Activated T-helper 2 cell treated with anti-CD3 and anti-CD28 coated beads, Interferon-gamma antibody, Interleukin-2, Interleukin-4, amounts not matched to agents 10 μg/mL and 5 μg/mL and 100 μg/mL, durations not matched to agents 14 hours and 24 hours and 36 hours (primary cell): ENCODE results near the gene ZNF280A. TPM values are rescaled to one million over a fixed set of nuclear protein-coding genes. Genes with fewer than 3 reads are reported as not detected.

ENCODE experiments used
- DNase-seq: peaks from one replicate; pipeline ENCODE4 v3.0.0; 2021; ENCODE audit warnings: low spot score
- H3K27ac Mint-ChIP-seq: one replicate; pipeline ENCODE4 v1.8.0; 2021; ENCODE audit warnings: mixed read lengths
- H3K27me3 Mint-ChIP-seq: one replicate; pipeline ENCODE4 v1.8.0; 2021; ENCODE audit warnings: low read depth, mixed read lengths
- H3K36me3 Mint-ChIP-seq: one replicate; pipeline ENCODE4 v1.8.0; 2021; ENCODE audit warnings: low read depth, mixed read lengths
- H3K4me1 Mint-ChIP-seq: one replicate; pipeline ENCODE4 v1.8.0; 2021; ENCODE audit warnings: low read depth, mixed read lengths
- H3K4me3 Mint-ChIP-seq: one replicate; pipeline ENCODE4 v1.8.0; 2021; ENCODE audit warnings: low read depth, mild to moderate bottlenecking, moderate library complexity, mixed read lengths
- H3K9me3 Mint-ChIP-seq: one replicate; pipeline ENCODE4 v1.8.0; 2021; ENCODE audit warnings: mixed read lengths
- intact Hi-C: fragments of 100-400 bp; cut with micrococcal nuclease; formaldehyde crosslinking; loops from one replicate; pipeline ENCODE4 v1.15.1; 2023
- total RNA-seq: library from RNA; stranded (reverse); gene quantifications from 2 replicates; pipeline ENCODE4 v1.2.3, GENCODE V29; 2022

The ZNF280A gene
- total RNA-seq, 1 donor from 2014 or later: not detected

- intact Hi-C loops: no loop called here
- Mint-ChIP-seq H3K4me1 (peaks cover 2% of the 10 kb centered on the region), H3K9me3 (no peaks in the 10 kb centered on the region), H3K27me3 (peaks cover 13% of the 10 kb centered on the region), H3K36me3 (no peaks in the 10 kb centered on the region), H3K27ac (no peak overlapping the region), H3K4me3 (no peak overlapping the region)
- DNase-seq: no peak
These were observed 32.6 kb upstream of the ZNF280A start for GRCh38 chr22:22552630-22553029.

DNA sequence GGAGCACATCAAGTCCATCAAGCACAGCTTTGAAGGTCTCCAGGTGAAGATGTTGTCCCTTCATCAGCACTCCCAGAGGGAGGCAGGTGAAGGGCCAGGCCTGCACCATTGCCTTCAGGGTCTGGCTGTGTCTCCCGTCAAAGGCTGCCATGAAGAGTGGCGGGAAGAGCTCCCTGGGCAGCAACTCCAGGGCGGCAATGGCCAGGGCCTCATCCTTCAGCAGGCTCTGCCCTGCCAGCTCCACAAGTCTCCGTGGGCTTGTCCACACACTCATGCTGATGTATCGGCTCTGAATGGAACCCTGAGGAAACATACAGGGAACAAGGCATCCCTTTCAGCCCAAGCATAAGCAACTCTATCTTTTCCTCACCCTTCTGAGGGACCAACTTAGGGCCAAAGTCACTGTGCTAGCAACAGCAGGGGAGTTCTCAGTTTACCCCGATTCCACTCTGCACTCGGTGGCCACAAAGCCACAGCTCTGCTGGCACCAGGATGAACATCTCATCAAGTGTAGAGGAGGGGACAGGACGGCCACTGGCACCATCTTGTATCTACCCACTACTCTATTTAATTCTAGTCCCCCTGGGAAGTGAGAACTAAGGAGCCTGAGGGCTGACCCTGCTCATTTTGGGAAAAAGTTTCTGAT is 30.8 kb upstream of the ZNF280A start:
- no peaks in the 10 kb centered on the region for H3K36me3 Mint-ChIP-seq
- H3K27me3 Mint-ChIP-seq: peaks cover 13% of the 10 kb centered on the region
- intact Hi-C loops: no loop called here
- H3K27ac Mint-ChIP-seq: no peak overlapping the region
- no peaks in the 10 kb centered on the region for H3K9me3 Mint-ChIP-seq
- H3K4me3 Mint-ChIP-seq: no peak overlapping the region
- peaks cover 2% of the 10 kb centered on the region for H3K4me1 Mint-ChIP-seq
- DNase-seq: no peak

DNA sequence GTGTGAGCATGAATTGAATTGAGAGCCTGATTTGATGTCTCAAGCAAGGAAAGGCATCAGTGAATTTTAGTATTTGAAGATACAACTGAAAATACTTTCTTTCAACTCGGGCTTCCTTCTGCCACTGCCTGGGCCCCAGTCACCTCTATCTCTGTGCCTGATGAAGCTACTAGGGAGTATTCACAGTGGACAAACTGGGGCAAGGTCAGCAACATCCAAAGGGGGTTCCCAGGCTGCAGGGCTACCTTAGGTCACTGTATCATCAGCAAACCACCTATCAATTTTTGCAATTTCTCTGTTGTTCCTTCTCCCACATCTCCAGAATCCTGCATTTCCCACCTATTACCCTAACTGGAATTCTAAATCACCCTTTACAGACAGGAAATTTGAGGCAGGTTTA is 28.8 kb upstream of the ZNF280A start:
- H3K4me1 Mint-ChIP-seq: peaks cover 2% of the 10 kb centered on the region
- no peak overlapping the region for H3K27ac Mint-ChIP-seq
- intact Hi-C loops: no loop called here
- no peak for DNase-seq
- H3K4me3 Mint-ChIP-seq: no peak overlapping the region
- no peaks in the 10 kb centered on the region for H3K9me3 Mint-ChIP-seq
- peaks cover 13% of the 10 kb centered on the region for H3K27me3 Mint-ChIP-seq
- H3K36me3 Mint-ChIP-seq: no peaks in the 10 kb centered on the region

GRCh38 chr22:22548317-22548716 is 28.2 kb upstream of the ZNF280A start:
- no peaks in the 10 kb centered on the region for H3K9me3 Mint-ChIP-seq
- H3K27me3 Mint-ChIP-seq: peaks cover 12% of the 10 kb centered on the region
- H3K27ac Mint-ChIP-seq: no peak overlapping the region
- intact Hi-C loops: no loop called here
- no peak overlapping the region for H3K4me3 Mint-ChIP-seq
- no peaks in the 10 kb centered on the region for H3K36me3 Mint-ChIP-seq
- peaks cover 2% of the 10 kb centered on the region for H3K4me1 Mint-ChIP-seq
- DNase-seq: no peak

DNA sequence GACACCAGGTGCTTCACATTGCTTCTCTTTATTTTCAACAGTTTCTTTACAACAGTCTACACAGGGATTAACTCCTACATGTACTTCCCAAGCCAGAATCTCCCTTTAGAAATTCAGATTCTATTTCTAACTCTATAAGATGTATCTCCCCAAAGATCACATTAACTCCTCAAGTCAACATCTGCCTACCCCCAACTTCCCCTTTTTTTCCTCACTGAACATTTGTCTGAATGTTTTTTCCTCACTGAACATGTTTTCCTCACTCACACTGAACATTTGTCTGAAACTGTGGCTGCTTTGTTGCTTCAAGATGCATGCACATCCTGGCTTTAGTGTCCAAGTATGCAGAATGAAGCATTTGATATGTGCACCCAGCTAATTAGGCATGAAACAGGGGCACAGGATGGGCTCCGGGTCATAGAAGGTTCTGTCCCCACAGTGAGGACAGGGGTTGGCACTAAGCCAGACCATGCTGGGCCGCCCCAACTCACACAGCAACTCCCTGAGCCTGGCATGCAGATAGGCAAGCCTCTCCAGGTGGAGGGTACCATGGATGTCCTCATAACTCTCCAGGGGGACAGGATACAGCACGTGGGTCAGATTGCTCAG is 27.7 kb upstream of the ZNF280A start:
- H3K9me3 Mint-ChIP-seq: no peaks in the 10 kb centered on the region
- H3K4me3 Mint-ChIP-seq: no peak overlapping the region
- H3K27me3 Mint-ChIP-seq: peaks cover 6% of the 10 kb centered on the region
- H3K36me3 Mint-ChIP-seq: no peaks in the 10 kb centered on the region
- peaks cover 1% of the 10 kb centered on the region for H3K4me1 Mint-ChIP-seq
- no peak overlapping the region for H3K27ac Mint-ChIP-seq
- DNase-seq: no peak
- intact Hi-C loops: no loop called here

GRCh38 chr22:22547226-22547625 is 27.2 kb upstream of the ZNF280A start:
- intact Hi-C loops: no loop called here
- DNase-seq: no peak
- Mint-ChIP-seq H3K4me3 (no peak overlapping the region), H3K36me3 (no peaks in the 10 kb centered on the region), H3K27ac (no peak overlapping the region), H3K9me3 (no peaks in the 10 kb centered on the region), H3K27me3 (peaks cover 4% of the 10 kb centered on the region), H3K4me1 (no peaks in the 10 kb centered on the region)

DNA sequence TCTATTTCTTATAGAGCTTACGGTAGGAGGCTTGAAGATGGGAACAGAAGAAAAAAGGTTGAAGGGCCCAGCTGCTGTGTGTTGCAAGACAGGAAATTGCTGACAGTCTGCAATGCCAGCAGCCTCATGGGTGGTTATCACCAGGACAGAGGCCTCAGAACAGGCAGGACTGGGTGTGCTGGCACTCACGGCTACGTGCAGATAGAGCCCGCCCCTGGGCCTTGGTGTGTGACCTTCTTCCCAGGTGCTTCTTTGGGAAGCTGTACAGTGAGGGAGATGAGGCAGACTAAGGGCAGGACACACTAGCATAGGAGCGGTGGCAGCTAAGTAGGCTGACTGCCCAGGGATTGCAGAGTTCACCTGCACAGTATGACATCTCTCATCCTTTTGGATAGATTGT is 26.4 kb upstream of the ZNF280A start:
- Mint-ChIP-seq H3K4me1 (no peaks in the 10 kb centered on the region), H3K4me3 (no peak overlapping the region), H3K9me3 (no peaks in the 10 kb centered on the region), H3K27ac (no peak overlapping the region), H3K27me3 (peaks cover 4% of the 10 kb centered on the region), H3K36me3 (no peaks in the 10 kb centered on the region)
- no peak for DNase-seq
- intact Hi-C loops: no loop called here

DNA sequence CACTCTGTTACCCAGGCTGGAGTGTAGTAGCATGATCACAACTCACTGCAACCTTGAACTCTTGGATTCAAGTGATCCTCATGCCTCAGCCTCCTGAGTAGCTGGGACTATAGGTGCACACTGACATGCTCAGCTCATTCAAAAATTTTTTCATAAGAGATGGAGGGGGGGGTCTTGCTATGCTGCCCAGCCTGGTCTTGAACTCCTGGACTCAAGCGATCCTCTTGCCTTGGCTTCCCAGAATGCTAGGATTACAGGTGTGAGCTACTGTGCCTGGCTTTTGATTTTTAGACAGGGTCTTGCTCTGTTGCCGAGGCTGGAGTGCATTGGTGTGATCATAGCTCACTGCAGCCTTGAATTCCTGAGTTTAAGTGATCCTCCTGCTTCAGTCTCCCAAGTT is 25.0 kb upstream of the ZNF280A start:
- H3K4me3 Mint-ChIP-seq: no peak overlapping the region
- H3K36me3 Mint-ChIP-seq: no peaks in the 10 kb centered on the region
- H3K9me3 Mint-ChIP-seq: no peaks in the 10 kb centered on the region
- DNase-seq: no peak
- peaks cover 4% of the 10 kb centered on the region for H3K27me3 Mint-ChIP-seq
- H3K4me1 Mint-ChIP-seq: no peaks in the 10 kb centered on the region
- intact Hi-C loops: no loop called here
- H3K27ac Mint-ChIP-seq: no peak overlapping the region

GRCh38 chr22:22538226-22538989 is 18.3 kb upstream of the ZNF280A start:
- intact Hi-C loops: no loop called here
- Mint-ChIP-seq H3K9me3 (no peaks in the 10 kb centered on the region), H3K36me3 (no peaks in the 10 kb centered on the region), H3K27me3 (no peaks in the 10 kb centered on the region), H3K4me3 (no peak overlapping the region), H3K4me1 (no peaks in the 10 kb centered on the region), H3K27ac (no peak overlapping the region)
- no peak for DNase-seq

DNA sequence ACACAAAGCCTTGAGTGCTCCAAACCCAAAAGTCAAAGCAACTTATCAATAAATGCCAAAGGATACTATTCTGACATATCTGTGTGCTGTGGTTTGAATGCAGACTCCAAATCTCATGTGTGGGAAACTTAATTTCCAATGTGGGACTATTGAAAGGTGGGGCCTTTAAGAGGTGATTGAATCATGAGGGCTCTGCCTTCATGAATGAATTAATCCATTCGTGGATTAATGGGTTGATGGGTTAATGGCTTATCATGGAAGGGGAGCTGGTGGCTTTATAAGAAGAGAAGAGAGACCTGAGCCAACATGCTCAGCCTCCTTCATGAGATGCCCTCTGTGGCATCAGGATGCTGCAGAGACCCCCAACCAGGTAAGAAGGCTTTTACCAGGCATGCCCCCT is 16.8 kb upstream of the ZNF280A start:
- Mint-ChIP-seq H3K27me3 (no peaks in the 10 kb centered on the region), H3K27ac (no peak overlapping the region), H3K4me3 (no peak overlapping the region), H3K36me3 (no peaks in the 10 kb centered on the region), H3K9me3 (no peaks in the 10 kb centered on the region), H3K4me1 (no peaks in the 10 kb centered on the region)
- intact Hi-C loops: no loop called here
- no peak for DNase-seq

GRCh38 chr22:22536515-22536914 is 16.4 kb upstream of the ZNF280A start:
- Mint-ChIP-seq H3K36me3 (no peaks in the 10 kb centered on the region), H3K4me1 (no peaks in the 10 kb centered on the region), H3K27me3 (no peaks in the 10 kb centered on the region), H3K27ac (no peak overlapping the region), H3K4me3 (no peak overlapping the region), H3K9me3 (no peaks in the 10 kb centered on the region)
- intact Hi-C loops: no loop called here
- no peak for DNase-seq

DNA sequence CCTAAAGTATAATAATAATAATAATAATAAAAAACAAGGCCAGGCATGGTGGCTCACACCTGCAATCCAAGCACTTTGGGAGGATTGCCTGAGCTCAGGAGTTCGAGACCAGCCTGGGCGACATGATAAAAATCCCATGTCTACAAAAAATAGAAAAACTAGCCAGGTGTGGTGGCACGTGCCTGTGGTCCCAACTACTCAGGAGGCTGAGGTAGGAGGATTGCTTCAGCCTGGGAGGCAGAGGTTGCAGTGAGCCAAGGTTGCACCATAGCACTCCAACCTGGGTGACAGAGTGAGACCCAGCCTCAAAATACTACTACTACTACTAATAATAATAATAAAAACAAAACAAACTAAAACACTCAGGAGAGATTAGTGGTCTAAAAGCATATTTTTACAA is 15.6 kb upstream of the ZNF280A start:
- Mint-ChIP-seq H3K27ac (no peak overlapping the region), H3K9me3 (no peaks in the 10 kb centered on the region), H3K4me3 (no peak overlapping the region), H3K27me3 (no peaks in the 10 kb centered on the region), H3K4me1 (no peaks in the 10 kb centered on the region), H3K36me3 (no peaks in the 10 kb centered on the region)
- intact Hi-C loops: no loop called here
- no peak for DNase-seq

GRCh38 chr22:22534604-22535415 is 14.7 kb upstream of the ZNF280A start:
- Mint-ChIP-seq H3K27ac (no peak overlapping the region), H3K27me3 (no peaks in the 10 kb centered on the region), H3K9me3 (no peaks in the 10 kb centered on the region), H3K4me1 (no peaks in the 10 kb centered on the region), H3K36me3 (no peaks in the 10 kb centered on the region), H3K4me3 (no peak overlapping the region)
- intact Hi-C loops: no loop called here
- DNase-seq: no peak
